Progenitor cell of endocrine pancreas (in vitro differentiated cells): ENCODE data around the gene RHBDD2. TPM values are rescaled to one million over a fixed set of nuclear protein-coding genes. Genes with fewer than 3 reads are reported as not detected.
"Not testable (repeated sequence)": the region's sequence is repeated elsewhere in the genome, so short reads cannot be mapped to it uniquely, and the experiment has no call there.

Source experiments
- DNase-seq: peaks from one replicate; pipeline ENCODE4 v3.0.0; 2021; ENCODE audit warnings: low spot score; ENCODE audit not compliant: unreplicated experiment
- H3K27ac Mint-ChIP-seq: 2 replicates; pipeline ENCODE4 v1.8.0; 2021; ENCODE audit warnings: mild to moderate bottlenecking, moderate library complexity, mixed read lengths
- H3K27me3 Mint-ChIP-seq: 2 replicates; pipeline ENCODE4 v1.8.0; 2021; ENCODE audit warnings: mixed read lengths
- H3K36me3 Mint-ChIP-seq: 2 replicates; pipeline ENCODE4 v1.8.0; 2022; ENCODE audit warnings: mixed read lengths; ENCODE audit not compliant: insufficient read depth
- H3K4me1 Mint-ChIP-seq: 2 replicates; pipeline ENCODE4 v1.8.0; 2021; ENCODE audit warnings: low read depth, mixed read lengths
- H3K4me3 Mint-ChIP-seq: 2 replicates; pipeline ENCODE4 v1.8.0; 2021; ENCODE audit warnings: low read depth, mild to moderate bottlenecking, moderate library complexity, mixed read lengths
- H3K9me3 Mint-ChIP-seq: 2 replicates; pipeline ENCODE4 v1.8.0; 2021; ENCODE audit warnings: low read depth, mixed read lengths
- long read RNA-seq: library from polyadenylated mRNA; unstranded; transcript quantifications from one replicate; pipeline ENCODE4 v2.0.0, GENCODE V29; 2020
- total RNA-seq: library from RNA; stranded (reverse); gene quantifications from 2 replicates; pipeline ENCODE4 v1.2.1, GENCODE V29; 2021
- TF ChIP-seq, protein P1 (sequence below): fragments of 200-600 bp; sonication (generic); IDR thresholded peaks from one replicate; pipeline ENCODE4 v1.5.0; 2021; ENCODE audit warnings: antibody characterized with exemption, mild to moderate bottlenecking; ENCODE audit not compliant: unreplicated experiment

The RHBDD2 gene
- total RNA-seq: 62.9 and 64.6 TPM in 2 replicates
- long read RNA-seq, transcript RHBDD2-201 (4 exons, 1,802 nt): major isoform, 14 of 25 reads
- long read RNA-seq, transcript RHBDD2-202 (5 exons, 1,878 nt): minor isoform, 6 of 25 reads
- long read RNA-seq, partial matches to known transcripts: 3 of 25 reads
- long read RNA-seq, other reads (novel, unspliced or antisense): 0 of 25 reads

DNA sequence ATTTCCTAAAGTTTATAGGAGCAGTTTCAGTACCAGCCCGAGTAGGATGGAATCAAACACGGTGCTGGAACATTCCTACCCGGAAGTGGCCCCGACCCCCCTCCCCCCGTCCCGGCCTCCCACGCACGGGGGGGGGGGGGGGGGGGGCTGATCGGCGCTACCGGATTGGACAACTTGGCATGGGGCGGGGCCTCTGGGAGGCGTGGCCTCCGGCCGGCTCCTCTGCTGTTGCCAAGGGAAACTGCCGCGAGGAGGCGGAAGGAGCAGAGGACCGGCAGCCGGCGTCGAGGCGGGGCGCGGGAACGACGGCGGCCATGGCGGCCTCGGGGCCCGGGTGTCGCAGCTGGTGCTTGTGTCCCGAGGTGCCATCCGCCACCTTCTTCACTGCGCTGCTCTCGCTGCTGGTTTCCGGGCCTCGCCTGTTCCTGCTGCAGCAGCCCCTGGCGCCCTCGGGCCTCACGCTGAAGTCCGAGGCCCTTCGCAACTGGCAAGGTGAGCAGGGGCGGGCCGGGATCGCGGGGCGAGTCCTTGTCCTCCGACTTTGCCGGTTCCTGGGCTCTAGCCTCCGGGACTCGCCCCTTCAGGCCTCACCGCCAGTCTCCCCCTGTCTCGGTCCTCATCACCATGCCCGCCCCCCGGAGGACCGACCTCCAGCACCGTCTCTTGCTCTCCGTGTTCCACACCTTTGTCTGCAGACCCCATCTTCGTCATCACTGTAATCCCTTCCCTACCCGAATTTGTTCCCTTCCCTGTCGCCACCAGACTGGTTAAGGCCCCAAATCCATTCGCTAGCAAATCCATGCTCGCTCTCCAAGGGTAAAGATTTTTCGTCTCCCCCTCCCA is at the start of gene RHBDD2:
TSS of gene RHBDD2 (plus strand) at position 266 of the 843 bp plus-strand sequence. CDS start at position 315, 49 bp downstream.
- Mint-ChIP-seq H3K4me1 (peaks cover 17% of the 10 kb centered on the region), H3K27me3 (no peaks in the 10 kb centered on the region), H3K36me3 (peaks cover 9% of the 10 kb centered on the region), H3K4me3 (peak within 1 kb of the TSS; percentile 94), H3K27ac (peak within 1 kb of the TSS; percentile 94), H3K9me3 (no peaks in the 10 kb centered on the region)
- peak; percentile 93 for DNase-seq
- TF ChIP-seq, protein P1, sequence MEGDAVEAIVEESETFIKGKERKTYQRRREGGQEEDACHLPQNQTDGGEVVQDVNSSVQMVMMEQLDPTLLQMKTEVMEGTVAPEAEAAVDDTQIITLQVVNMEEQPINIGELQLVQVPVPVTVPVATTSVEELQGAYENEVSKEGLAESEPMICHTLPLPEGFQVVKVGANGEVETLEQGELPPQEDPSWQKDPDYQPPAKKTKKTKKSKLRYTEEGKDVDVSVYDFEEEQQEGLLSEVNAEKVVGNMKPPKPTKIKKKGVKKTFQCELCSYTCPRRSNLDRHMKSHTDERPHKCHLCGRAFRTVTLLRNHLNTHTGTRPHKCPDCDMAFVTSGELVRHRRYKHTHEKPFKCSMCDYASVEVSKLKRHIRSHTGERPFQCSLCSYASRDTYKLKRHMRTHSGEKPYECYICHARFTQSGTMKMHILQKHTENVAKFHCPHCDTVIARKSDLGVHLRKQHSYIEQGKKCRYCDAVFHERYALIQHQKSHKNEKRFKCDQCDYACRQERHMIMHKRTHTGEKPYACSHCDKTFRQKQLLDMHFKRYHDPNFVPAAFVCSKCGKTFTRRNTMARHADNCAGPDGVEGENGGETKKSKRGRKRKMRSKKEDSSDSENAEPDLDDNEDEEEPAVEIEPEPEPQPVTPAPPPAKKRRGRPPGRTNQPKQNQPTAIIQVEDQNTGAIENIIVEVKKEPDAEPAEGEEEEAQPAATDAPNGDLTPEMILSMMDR: no peak

DNA sequence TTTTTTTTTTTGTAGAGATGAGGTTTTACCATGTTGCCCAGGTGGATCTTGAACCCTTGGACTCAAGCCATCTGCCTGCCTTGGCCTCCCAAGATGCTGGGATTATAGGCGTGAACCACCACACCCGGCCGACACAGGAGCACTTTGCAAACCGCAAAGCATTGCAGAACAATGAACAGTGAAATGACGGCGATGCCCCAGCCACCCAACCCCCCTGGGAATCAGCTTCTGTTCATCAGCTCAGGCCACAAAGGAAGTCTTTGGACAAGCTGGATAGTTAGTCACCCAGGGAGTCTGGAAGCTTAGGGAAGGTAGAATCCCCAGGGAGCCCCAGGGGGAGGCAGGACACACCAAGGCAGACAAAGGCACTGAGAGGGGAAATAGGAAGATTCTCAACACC is 49.2 kb upstream of the RHBDD2 start:
- H3K36me3 Mint-ChIP-seq, H3K27me3 Mint-ChIP-seq, H3K4me1 Mint-ChIP-seq, H3K4me3 Mint-ChIP-seq, DNase-seq, H3K9me3 Mint-ChIP-seq: not testable (repeated sequence)
- peak overlapping the region; percentile 76 for H3K27ac Mint-ChIP-seq

DNA sequence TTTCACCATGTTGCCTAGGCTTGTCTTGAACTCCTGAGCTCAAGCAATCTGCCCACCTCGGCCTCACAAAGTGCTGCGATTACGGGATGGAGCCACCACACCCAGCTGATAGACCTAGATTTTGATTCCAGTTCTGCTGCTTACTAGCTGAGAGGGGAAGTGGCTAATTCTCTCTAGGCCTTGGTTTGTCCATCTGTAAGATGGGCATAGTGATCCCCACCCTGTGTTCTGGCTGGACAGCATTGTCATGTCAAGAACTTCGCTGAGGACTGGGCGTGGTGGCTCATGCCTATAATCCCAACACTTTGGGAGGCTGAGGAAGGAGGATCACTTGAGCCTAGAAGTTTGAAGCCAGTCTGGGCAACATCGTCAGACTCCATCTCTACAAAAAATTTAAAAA is 47.9 kb upstream of the RHBDD2 start:
- Mint-ChIP-seq H3K27ac (no peak overlapping the region), H3K4me3 (no peak overlapping the region), H3K27me3 (no peaks in the 10 kb centered on the region), H3K36me3 (no peaks in the 10 kb centered on the region), H3K9me3 (no peaks in the 10 kb centered on the region), H3K4me1 (no peaks in the 10 kb centered on the region)
- TF ChIP-seq, protein P1: no peak
- no peak for DNase-seq

DNA sequence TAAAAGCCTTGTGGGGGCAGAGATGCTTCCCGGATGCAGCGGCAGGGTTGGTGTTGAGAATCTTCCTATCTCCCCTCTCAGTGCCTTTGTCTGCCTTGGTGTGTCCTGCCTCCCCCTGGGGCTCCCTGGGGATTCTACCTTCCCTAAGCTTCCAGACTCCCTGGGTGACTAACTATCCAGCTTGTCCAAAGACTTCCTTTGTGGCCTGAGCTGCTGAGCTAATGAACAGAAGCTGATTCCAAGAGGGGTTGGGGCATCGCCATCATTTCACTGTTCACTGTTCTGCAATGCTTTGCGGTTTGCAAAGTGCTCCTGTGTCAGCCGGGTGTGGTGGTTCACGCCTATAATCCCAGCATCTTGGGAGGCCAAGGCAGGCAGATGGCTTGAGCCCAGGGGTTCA is 45.2 kb upstream of the RHBDD2 start:
- not testable (repeated sequence) for H3K27ac Mint-ChIP-seq, H3K9me3 Mint-ChIP-seq, H3K36me3 Mint-ChIP-seq, DNase-seq, H3K4me1 Mint-ChIP-seq, H3K27me3 Mint-ChIP-seq, H3K4me3 Mint-ChIP-seq

DNA sequence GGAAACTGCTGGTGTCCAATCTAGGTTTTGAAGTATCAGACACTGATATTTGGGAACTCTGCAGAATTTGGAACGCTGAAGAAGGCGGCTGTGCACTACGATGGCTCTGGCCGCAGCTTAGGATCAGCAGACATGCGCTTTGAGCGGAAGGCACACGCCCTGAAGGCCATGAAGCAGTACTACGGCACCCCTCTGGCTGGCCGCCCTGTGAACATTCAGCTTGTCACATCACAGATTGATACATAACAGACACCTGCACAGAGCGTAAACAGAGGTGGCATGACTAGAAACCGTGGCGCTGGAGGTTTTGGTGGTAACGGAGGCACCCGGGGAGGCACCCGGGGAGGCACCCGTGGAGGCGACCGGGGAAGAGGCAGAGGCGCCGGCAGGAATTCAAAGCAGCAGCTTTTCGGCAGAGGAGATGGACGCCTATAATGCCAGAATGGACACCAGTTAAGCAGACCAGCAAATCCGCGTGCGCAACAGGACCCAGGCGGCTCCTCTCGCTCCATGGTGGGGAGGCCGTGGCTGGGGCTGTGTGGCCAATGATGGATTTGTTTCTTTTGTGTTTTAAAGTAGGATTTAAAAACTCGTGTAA is 43.0 kb upstream of the RHBDD2 start:
- H3K27ac Mint-ChIP-seq: no peak overlapping the region
- no peaks in the 10 kb centered on the region for H3K27me3 Mint-ChIP-seq
- no peaks in the 10 kb centered on the region for H3K36me3 Mint-ChIP-seq
- no peaks in the 10 kb centered on the region for H3K9me3 Mint-ChIP-seq
- no peak overlapping the region for H3K4me3 Mint-ChIP-seq
- no peak for DNase-seq
- no peaks in the 10 kb centered on the region for H3K4me1 Mint-ChIP-seq
- TF ChIP-seq, protein P1: no peak

DNA sequence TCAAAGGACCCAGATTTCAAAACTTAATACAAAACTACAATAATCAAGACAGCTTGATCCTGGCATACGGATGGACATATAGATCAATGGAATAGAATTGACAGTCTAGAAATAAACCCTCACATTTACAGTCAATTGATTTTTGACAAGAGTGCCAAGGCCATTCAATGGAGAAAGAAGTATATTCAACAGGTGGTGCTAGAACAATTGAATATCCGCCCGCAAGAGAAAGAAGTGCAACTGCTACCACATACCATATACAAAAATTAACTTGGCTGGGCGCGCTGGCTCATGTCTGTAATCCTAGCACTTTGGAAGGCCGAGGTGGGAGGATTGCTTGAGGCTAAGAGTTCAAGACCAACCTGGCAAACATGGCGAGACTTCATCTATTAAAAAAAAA is 42.0 kb upstream of the RHBDD2 start:
- no peak for DNase-seq
- Mint-ChIP-seq H3K4me1 (no peaks in the 10 kb centered on the region), H3K9me3 (no peaks in the 10 kb centered on the region), H3K27ac (no peak overlapping the region), H3K27me3 (no peaks in the 10 kb centered on the region), H3K36me3 (no peaks in the 10 kb centered on the region), H3K4me3 (no peak overlapping the region)
- TF ChIP-seq, protein P1: no peak

DNA sequence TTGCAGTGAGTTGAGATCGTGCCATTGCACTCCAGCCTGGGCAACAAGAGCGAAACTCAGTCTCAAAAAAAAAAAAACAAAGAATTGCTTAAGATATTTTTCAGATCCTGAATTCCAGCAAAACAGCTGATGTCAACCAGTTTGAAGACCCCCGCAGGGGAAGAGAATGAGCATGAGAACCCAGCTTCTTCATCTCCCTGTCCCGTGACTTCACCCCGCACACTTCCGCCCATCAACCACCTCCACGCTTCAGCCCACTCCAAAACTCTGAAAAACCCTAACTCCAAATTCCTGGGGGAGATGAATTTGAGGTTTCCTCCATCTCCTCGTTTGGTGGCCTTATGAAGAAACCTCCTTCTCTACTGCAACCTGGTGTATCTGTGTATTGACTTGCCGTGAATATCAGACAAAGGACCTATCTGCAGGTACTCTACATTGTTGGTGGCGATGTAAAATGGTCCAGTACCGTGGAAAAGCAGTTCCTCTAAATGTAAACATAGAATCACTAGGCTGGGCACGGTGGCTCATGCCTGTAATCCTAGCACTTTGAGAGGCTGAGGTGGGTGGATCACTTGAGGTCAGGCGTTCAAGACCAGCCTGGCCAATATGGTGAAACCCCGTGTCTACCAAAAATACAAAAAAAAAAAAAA is 40.4 kb upstream of the RHBDD2 start:
- peak overlapping the region; percentile 35 for H3K27ac Mint-ChIP-seq
- not testable (repeated sequence) for H3K36me3 Mint-ChIP-seq, H3K4me1 Mint-ChIP-seq, H3K27me3 Mint-ChIP-seq, H3K4me3 Mint-ChIP-seq, H3K9me3 Mint-ChIP-seq, DNase-seq
